Thoracic aorta (tissue), 2 donors: ENCODE results near the gene FAM216B. TPM values are rescaled to one million over a fixed set of nuclear protein-coding genes. Genes with fewer than 3 reads are reported as not detected.

Experiments
- ATAC-seq: fragments of 150-250 bp; one replicate; pipeline ENCODE4 v1.8.0; 2017; ENCODE audit warnings: low read depth; ENCODE audit not compliant: insufficient number of reproducible peaks, low FRiP score
- DNase-seq: peaks from one replicate; pipeline ENCODE4 v3.0.0-alpha.2; 2020; ENCODE audit warnings: low spot score
- H3K27ac ChIP-seq, 2 donors: fragments of 200-600 bp; sonication (generic); 1 replicate in 1 of 2; 2 replicates in 1 of 2; pipeline ENCODE4 v1.5.1; 2016; ENCODE audit warnings: mild to moderate bottlenecking in 2 of 2, moderate library complexity in 2 of 2
- H3K27me3 ChIP-seq: fragments of 200-600 bp; sonication (generic); replicated peaks from 2 replicates; pipeline ENCODE4 v1.6.0; 2016; ENCODE audit warnings: mild to moderate bottlenecking; ENCODE audit not compliant: insufficient read depth
- H3K36me3 ChIP-seq: fragments of 200-600 bp; sonication (generic); one replicate; pipeline ENCODE4 v1.5.1; 2016
- H3K4me1 ChIP-seq, 2 donors: fragments of 200-600 bp; sonication (generic); 1 replicate in 1 of 2; 2 replicates in 1 of 2; pipeline versions ENCODE4 v1.5.1 to v1.6.0; 2016; ENCODE audit warnings: low read depth in 2 of 2, mild to moderate bottlenecking in 1 of 2; ENCODE audit not compliant: control insufficient read depth in 1 of 2
- H3K4me3 ChIP-seq: fragments of 200-600 bp; sonication (generic); 2 replicates; pipeline ENCODE4 v1.5.1; 2016; ENCODE audit warnings: mild to moderate bottlenecking
- H3K9me3 ChIP-seq: fragments of 200-600 bp; sonication (generic); 2 replicates; pipeline ENCODE4 v1.5.1; 2016
- total RNA-seq, 2 donors: library from RNA; depleted of rRNA; stranded (reverse); fragments of >200 nt; gene quantifications; one replicate each; pipeline versions ENCODE4 v1.1.0 to v1.2.3, GENCODE V29; 2016
- TF ChIP-seq, protein P1 (sequence below): fragments of 200-600 bp; sonication (generic); IDR thresholded peaks from one replicate; pipeline ENCODE4 v1.5.1; 2019; ENCODE audit warnings: antibody characterized with exemption

Gene FAM216B
- total RNA-seq: not detected

DNA sequence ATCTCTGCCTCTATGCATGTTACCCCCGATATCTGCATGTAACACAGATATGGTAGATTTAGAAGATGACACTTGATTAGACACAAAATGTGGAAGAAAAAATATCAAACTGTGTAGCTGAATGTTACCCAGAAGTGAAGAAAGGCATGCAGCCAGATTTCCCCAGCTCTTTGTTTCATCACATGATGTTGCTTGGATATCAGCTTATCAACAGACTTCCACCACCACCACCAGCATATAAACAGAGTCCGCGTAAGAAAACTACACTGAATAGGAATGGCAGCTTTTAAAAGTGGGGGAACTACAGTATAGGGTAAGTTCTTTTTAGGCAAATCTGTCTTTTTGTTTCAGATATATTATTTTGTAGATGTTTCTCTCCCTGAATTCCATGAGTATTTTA, at the start of gene FAM216B:
TSS of gene FAM216B (plus strand) at position 233 of the 400 bp plus-strand sequence. CDS start 2,484 bp downstream, outside the sequence.
- Histone ChIP-seq H3K9me3 (no peaks in the 10 kb centered on the region), H3K27ac (no peak within 1 kb of the TSS), H3K4me3 (no peak within 1 kb of the TSS), H3K27me3 (no peaks in the 10 kb centered on the region), H3K4me1 (no peaks in the 10 kb centered on the region), H3K36me3 (no peaks in the 10 kb centered on the region)
- TF ChIP-seq, protein P1, sequence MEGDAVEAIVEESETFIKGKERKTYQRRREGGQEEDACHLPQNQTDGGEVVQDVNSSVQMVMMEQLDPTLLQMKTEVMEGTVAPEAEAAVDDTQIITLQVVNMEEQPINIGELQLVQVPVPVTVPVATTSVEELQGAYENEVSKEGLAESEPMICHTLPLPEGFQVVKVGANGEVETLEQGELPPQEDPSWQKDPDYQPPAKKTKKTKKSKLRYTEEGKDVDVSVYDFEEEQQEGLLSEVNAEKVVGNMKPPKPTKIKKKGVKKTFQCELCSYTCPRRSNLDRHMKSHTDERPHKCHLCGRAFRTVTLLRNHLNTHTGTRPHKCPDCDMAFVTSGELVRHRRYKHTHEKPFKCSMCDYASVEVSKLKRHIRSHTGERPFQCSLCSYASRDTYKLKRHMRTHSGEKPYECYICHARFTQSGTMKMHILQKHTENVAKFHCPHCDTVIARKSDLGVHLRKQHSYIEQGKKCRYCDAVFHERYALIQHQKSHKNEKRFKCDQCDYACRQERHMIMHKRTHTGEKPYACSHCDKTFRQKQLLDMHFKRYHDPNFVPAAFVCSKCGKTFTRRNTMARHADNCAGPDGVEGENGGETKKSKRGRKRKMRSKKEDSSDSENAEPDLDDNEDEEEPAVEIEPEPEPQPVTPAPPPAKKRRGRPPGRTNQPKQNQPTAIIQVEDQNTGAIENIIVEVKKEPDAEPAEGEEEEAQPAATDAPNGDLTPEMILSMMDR: no peak
- ATAC-seq (no peak), DNase-seq (no peak)

GRCh38 chr13:42732073-42732472, 49.3 kb upstream of the FAM216B start:
- TF ChIP-seq, protein P1: no peak
- no peak overlapping the region for H3K27ac ChIP-seq
- no peaks in the 10 kb centered on the region for H3K9me3 ChIP-seq
- H3K36me3 ChIP-seq: no peaks in the 10 kb centered on the region
- H3K4me1 ChIP-seq: no peaks in the 10 kb centered on the region
- DNase-seq (no peak), ATAC-seq (no peak)
- H3K27me3 ChIP-seq: no peaks in the 10 kb centered on the region
- H3K4me3 ChIP-seq: no peak overlapping the region

GRCh38 chr13:42733046-42733445, 48.3 kb upstream of the FAM216B start:
- H3K27ac ChIP-seq: no peak overlapping the region
- no peak for ATAC-seq
- H3K27me3 ChIP-seq: no peaks in the 10 kb centered on the region
- no peaks in the 10 kb centered on the region for H3K36me3 ChIP-seq
- TF ChIP-seq, protein P1: no peak
- H3K4me1 ChIP-seq: no peaks in the 10 kb centered on the region
- no peaks in the 10 kb centered on the region for H3K9me3 ChIP-seq
- no peak overlapping the region for H3K4me3 ChIP-seq
- DNase-seq: no peak

GRCh38 chr13:42735010-42735409, 46.4 kb upstream of the FAM216B start:
- no peak for ATAC-seq
- Histone ChIP-seq H3K27me3 (no peaks in the 10 kb centered on the region), H3K4me3 (no peak overlapping the region), H3K27ac (no peak overlapping the region), H3K9me3 (no peaks in the 10 kb centered on the region), H3K36me3 (no peaks in the 10 kb centered on the region), H3K4me1 (no peaks in the 10 kb centered on the region)
- TF ChIP-seq, protein P1: no peak
- no peak for DNase-seq

GRCh38 chr13:42740753-42741152, 40.6 kb upstream of the FAM216B start:
- DNase-seq (no peak), ATAC-seq (no peak)
- no peaks in the 10 kb centered on the region for H3K27me3 ChIP-seq
- TF ChIP-seq, protein P1: no peak
- H3K9me3 ChIP-seq: no peaks in the 10 kb centered on the region
- H3K4me3 ChIP-seq: no peak overlapping the region
- H3K36me3 ChIP-seq: no peaks in the 10 kb centered on the region
- no peaks in the 10 kb centered on the region for H3K4me1 ChIP-seq
- H3K27ac ChIP-seq: no peak overlapping the region
